NB4 (cell line): ENCODE measurements around the gene CPA1.

ENCODE experiments used
- CTCF ChIP-seq: IDR thresholded peaks from one replicate; pipeline ENCODE4 v1.5.1; 2012; ENCODE audit warnings: low read depth, low read length
- MAX ChIP-seq: IDR thresholded peaks from 2 replicates; pipeline ENCODE4 v1.6.1; 2011; ENCODE audit warnings: low read depth, low read length
- POLR2A ChIP-seq: IDR thresholded peaks from 2 replicates; pipeline ENCODE4 v1.6.1; 2011; ENCODE audit warnings: mild to moderate bottlenecking; ENCODE audit not compliant: insufficient read length; ENCODE audit errors: extremely low read depth

DNA sequence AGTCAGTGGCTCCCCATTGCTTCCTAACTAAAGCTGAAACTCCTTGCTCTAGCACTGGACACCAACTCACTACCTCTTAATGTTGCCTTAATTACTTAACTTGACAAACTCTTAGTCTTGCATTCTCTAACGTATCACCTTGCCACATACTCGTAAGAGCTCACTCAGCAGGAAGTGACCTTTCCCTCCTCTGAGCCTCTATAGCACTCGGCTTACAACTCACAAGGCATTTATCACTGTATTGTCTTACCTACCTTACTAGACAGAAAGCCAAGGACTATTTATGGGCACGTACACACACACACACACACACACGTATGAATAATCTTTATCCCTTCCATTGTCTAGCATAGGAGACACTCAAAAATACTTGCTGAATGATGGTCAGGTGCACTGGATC is 39.4 kb downstream of the CPA1 start:
- TF ChIP-seq CTCF: no peak
- no peak for TF ChIP-seq MAX
- TF ChIP-seq POLR2A: no peak
